Activated gamma-delta T cell treated with anti-CD3 and anti-CD28 coated beads, Interleukin-2, amount 50 U/mL, for 16 hours (primary cell): ENCODE results near the gene UBN2.

Experiments used
- DNase-seq: peaks from one replicate; pipeline ENCODE4 v3.0.0-alpha.2; 2020; ENCODE audit warnings: low read depth

UBN2 gene

GRCh38 chr7:139232377-139232717 is 1.3 kb downstream of the UBN2 start:
- no peak for DNase-seq

- DNase-seq, result no peak
These were observed 1.9 kb downstream of the UBN2 start for GRCh38 chr7:139232904-139233303.

GRCh38 chr7:139241258-139241657 is 10.2 kb downstream of the UBN2 start:
- no peak for DNase-seq

- no peak for DNase-seq
These were observed 11.8 kb downstream of the UBN2 start for GRCh38 chr7:139242741-139243281.

- DNase-seq, result no peak
These were observed 14.4 kb downstream of the UBN2 start for GRCh38 chr7:139245401-139245800.

GRCh38 chr7:139246494-139246893 is 15.5 kb downstream of the UBN2 start:
- DNase-seq, result no peak

GRCh38 chr7:139246905-139247304 is 15.9 kb downstream of the UBN2 start:
- DNase-seq, result no peak

- no peak for DNase-seq
These were observed 18.3 kb downstream of the UBN2 start for GRCh38 chr7:139249179-139249810.

- DNase-seq, result no peak
These were observed 21.4 kb downstream of the UBN2 start for GRCh38 chr7:139252451-139252850.

GRCh38 chr7:139254281-139254680 is 23.2 kb downstream of the UBN2 start:
- no peak for DNase-seq

- DNase-seq, result no peak
These were observed 23.7 kb downstream of the UBN2 start for GRCh38 chr7:139254728-139255127.

- DNase-seq, result no peak
These were observed 24.3 kb downstream of the UBN2 start for GRCh38 chr7:139255290-139255689.

- DNase-seq, result no peak
These were observed 28.1 kb downstream of the UBN2 start for GRCh38 chr7:139259142-139259541.

GRCh38 chr7:139264220-139264619 is 33.2 kb downstream of the UBN2 start:
- no peak for DNase-seq

- DNase-seq, result no peak
These were observed 34.6 kb downstream of the UBN2 start for GRCh38 chr7:139265673-139266072.

GRCh38 chr7:139271718-139272628 is 40.9 kb downstream of the UBN2 start:
- no peak for DNase-seq

- no peak for DNase-seq
These were observed 53.3 kb downstream of the UBN2 start for GRCh38 chr7:139284252-139284896.

- DNase-seq, result no peak
These were observed 55.1 kb downstream of the UBN2 start for GRCh38 chr7:139286144-139286543.

GRCh38 chr7:139292821-139293220 is 61.8 kb downstream of the UBN2 start:
- DNase-seq, result no peak

GRCh38 chr7:139293534-139293933 is 62.5 kb downstream of the UBN2 start:
- no peak for DNase-seq

GRCh38 chr7:139294241-139294640 is 63.2 kb downstream of the UBN2 start:
- no peak for DNase-seq

GRCh38 chr7:139294951-139295575 is 64.0 kb downstream of the UBN2 start:
- no peak for DNase-seq
